Activated CD4-positive, alpha-beta T cell treated with anti-CD3 and anti-CD28 coated beads, Interleukin-2, amount 50 U/mL, for 24 hours (primary cell): ENCODE results near the gene FCRLB.
"Not testable (repeated sequence)": the region's sequence is repeated elsewhere in the genome, so short reads cannot be mapped to it uniquely, and the experiment has no call there.

Source experiments
- DNase-seq, 2 donors: peaks; one replicate each; pipeline ENCODE4 v3.0.0-alpha.2; 2020; ENCODE audit warnings: low read depth in 1 of 2, low spot score in 1 of 2

Gene FCRLB

DNA sequence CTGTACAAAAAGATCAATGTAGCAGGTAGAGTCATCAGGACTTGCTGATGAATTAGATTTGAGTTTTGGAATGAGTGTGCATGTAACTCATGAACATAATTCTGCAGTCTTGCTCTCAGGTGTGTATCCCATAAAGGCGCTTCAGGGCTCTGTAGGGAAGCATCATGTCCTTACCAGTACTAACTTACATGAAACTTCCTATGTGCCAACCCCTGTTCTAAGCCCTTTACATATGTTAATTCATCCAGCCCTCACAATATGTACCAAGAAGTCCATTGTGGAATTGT lies 2.1 kb upstream of the FCRLB start:
- DNase-seq = no peak

DNA sequence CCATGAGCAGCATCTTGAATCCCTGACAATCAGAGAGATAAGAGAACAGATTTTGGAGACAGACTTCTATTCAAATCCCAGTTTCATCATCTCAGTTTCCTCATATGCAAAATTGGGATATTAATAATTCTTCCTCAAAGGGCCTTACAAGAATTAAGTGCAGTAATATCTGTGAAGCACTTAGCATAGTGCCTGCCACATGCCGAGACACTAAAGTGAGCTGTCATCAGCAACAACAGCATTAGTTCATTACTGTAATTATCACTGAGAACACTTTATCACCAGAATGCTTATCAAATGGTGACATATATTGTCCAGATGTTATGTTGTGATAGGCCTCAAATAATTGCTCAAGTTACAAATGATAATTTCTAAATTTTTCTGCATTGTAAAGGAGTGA lies 922 bp upstream of the FCRLB start:
- no peak for DNase-seq

DNA sequence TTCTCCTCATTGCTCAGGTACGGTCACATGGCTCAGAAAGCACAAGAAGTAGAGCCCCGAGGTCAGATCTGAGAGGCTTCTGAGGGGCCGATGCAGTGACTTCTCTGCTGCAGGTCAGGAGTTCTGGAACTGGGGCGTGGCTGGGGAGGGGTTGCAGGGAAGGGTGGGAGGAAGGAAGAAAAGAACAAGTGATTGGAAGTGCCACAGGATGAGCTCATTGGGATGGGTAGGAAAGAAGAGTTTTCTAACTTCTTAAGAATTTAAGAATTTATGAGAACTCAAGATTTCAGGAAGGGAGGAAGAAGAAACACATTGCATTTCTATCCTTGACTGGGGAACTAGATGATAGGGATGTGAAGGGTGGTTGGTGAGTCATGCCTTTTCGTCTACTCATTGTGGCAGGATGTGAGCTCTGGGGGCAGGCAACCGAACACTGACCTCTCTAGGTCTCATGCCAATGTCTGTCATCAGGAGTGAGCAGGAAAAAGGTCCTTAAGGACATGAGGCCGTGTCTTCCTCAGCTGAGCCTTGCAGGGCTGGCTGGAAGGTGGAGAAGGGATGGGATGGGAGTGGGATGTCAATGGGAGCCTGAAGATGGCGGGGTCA lies 497 bp downstream of the FCRLB start:
- no peak for DNase-seq

GRCh38 chr1:161722406-161722805 lies 1.1 kb downstream of the FCRLB start:
- no peak for DNase-seq

DNA sequence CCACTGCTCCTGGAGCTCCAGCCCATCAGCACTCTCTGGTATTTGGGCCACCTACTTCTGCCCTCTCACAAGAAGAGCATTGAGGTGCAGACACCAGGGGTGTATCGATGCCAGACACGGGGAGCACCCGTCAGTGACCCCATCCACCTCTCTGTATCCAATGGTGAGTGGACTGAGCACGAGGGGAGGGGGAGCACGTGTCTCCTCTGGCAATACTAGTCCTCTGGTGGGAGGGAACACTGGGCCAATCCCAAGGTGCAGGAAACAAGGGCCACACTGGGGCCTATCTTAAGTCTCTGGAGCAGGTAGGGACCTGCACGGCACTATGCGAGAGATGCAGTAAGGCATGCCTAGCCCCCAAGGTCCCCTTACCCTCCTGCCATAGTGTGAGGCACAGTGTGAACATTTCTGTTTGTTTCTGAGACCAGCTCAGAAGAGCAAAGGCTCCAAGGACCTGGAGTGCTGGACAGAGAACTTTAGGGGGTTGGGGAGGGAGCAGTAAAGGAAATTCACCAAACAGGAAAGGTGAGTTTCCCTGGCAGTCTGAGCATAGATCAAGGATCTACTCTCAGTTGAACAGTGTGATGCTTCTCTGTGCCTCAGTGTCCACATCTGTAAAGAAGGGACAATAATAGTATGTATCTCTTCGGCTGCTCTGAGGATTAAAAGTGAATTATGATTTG lies 2.3 kb downstream of the FCRLB start:
- DNase-seq = no peak

DNA sequence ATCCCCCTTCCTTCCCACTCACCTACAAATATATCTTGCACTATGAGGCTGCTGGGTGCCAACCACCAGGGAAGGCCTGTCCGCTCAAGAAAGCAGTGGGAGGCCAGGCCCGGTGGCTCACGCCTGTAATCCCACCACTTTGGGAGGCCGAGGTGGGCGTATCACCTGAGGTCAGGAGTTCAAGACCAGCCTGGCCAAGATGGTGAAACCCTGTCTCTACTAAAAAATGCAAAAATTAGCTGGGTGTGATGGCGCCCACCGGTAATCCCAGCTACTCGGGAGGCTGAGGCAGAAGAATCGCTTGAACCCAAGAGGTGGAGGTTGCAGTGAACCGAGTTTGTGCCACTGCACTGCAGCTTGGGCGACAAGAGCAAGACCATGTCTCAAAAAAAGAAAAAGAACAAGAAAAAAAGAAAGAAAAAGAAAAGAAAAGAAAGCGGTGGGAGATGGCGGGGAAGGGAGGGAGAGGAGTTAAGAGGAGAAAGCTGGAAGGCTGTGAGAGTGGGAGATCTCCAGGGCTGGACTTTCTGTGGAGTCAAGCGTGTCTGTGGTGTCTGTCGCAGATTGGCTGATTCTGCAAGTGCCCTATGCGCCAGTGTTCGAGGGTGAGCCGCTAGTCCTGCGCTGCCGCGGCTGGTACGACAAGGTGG lies 4.0 kb downstream of the FCRLB start:
- DNase-seq = not testable (repeated sequence)

DNA sequence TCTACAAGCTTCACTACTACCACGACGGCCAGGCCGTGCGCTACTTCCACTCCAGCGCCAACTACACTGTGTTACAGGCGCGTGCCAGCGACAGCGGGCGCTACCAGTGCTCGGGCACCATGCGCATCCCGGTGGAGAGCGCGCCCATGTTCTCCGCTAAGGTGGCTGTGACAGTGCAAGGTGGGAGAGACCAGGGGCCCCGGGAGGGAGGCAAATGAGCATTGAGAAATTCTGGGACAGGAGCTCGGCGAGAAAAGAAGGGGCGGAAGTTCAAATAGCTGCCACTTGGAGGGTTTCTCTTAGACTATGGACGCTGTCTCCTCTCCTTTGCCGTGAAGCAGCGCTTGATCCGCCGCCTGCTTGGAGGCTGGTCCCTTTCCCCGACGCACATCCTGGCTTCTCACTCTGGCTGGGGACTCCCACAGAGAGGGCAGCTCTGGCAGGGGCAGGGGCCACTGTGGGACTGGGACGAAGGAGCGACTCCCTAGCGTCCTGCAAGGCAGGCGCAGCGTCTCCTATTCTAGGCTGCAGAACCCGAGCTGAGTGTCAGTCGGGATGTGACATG lies 4.6 kb downstream of the FCRLB start:
- peak in 1 of 2 donors; percentile 4 for DNase-seq

DNA sequence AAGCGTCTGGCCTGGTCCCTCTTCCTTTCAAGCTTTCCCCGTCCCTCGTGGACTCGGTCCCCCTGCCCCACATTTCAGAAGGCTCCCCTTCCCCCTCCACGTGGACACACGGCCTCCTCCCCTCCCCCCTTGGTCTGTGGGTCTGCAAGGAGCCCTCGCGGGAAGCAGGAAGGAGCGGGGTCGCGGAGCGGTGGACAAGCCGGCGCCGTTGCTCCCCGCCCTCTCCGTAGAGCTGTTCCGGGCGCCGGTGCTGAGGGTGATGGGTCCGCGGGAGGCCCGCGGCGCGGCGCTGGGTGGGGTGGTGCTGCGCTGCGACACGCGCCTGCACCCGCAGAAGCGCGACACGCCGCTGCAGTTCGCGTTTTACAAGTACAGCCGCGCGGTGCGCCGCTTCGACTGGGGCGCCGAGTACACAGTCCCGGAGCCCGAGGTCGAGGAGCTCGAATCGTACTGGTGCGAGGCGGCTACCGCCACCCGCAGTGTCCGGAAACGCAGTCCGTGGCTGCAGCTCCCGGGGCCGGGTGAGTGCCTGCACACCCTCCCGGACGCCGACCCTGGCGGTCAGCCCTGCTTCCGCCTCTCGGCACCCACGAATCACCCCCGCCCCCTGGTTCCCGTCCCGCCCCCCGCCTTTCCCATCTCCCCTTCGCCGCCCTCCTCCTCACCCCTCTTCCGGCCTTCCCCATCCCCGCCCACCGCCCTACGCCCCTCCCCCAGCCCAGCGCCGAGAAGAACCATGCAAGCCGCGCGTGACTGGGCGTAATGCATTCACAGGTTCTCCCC lies 5.3 kb downstream of the FCRLB start:
- DNase-seq = peak; percentile 24 to 54

GRCh38 chr1:161727256-161727924 lies 6.0 kb downstream of the FCRLB start:
- peak in 1 of 2 donors; percentile 21 for DNase-seq

DNA sequence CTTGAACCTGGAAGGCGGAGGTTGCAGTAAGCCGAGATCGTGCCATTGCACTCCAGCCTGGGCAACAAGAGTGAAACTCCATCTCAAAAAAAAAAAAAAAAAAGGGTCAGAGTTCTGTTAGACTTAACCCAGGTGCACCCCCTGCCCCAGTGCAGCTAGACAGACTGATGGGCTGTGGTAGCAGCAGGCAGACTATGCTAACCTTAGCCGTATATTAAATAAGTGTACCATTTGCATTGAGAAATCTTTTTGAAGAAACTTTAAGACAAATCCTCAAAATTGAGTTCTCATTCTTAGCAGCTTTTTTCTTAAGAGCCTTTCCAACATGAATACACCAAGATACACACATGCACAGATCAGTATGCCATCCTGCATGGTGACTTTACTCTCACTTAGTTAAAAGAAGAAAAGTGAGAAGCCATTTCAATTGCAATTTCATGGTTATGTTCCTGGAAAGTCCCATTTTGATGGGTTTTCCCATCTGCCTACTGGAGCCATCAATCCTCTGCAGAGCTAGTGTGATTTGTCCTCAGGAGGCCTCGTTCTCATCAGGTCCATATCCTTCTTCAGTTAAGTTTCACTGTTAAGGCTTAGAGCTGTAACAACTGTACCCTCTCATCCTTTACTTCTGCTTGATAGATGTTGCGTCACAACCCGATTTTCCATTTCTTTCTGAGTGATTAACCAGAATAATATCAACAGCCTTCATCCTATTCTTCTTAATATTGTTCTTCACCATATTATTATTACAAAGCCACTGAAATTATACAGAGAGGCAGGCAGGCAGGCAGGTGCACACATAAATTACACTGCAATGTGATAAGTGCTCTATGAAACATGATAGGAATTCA lies 7.3 kb downstream of the FCRLB start:
- no peak for DNase-seq

DNA sequence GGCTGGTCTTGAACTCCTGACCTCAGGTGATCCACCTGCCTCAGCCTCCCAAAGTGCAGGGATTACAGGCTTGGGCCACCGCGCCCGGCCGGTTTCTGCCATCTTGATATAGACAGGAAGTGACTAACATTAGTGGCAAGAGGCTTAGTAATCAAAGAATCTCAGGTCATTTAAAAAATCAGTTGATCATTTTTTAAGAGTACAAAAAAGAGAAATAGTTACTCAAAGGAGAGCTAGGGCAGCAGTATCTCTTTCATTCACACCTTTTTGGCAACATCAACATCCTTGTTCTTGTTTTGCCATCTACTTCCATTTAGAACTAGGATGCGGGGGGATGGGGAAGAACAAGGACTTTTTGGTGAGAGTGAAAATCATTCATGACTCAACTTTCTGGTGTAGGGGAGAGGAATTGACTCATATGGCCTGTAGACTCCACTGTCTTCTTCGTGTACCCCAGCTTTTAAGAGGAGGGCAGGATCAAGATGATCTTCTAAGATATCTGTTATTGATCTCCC lies 8.8 kb downstream of the FCRLB start:
- peak in 1 of 2 donors; percentile 38 for DNase-seq

GRCh38 chr1:161731241-161731640 lies 9.9 kb downstream of the FCRLB start:
- DNase-seq = no peak

DNA sequence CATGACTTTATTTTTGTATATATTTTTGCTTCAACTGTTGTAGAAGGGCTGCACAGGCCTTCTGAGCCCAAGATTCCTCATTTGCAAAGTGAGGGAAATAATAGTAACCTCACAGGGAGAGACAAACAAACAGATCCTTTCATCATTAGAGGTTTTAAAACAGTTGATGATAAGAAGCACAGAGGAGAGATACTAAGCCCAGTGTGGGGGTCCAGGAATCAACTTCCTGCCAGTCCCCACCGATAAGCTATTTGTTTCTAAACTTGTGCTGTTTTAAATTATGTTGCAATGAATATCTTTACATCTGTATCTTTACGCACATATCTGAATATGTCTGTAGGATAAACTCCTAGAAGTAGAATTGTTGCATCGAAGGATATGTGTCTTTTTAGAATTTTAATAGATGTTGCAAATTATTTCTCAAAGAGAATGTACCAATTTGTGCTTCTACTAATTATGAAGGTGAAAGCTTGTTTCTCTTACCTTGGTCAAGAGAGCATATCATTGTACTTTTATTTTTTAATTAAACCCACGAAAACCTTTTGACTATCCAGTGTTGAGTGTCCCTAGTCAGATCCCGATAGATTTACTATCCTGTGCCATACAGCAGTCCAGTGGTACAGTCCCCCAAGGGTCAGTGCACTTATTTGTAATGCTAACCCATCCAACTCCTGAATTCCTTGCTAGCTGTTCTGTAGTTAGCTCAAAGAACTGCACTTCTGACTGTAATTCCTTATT lies 10.8 kb downstream of the FCRLB start:
- no peak for DNase-seq

GRCh38 chr1:161733526-161733925 lies 12.2 kb downstream of the FCRLB start:
- DNase-seq = no peak

- DNase-seq = no peak
These were observed 14.5 kb downstream of the FCRLB start for GRCh38 chr1:161735837-161736236.

DNA sequence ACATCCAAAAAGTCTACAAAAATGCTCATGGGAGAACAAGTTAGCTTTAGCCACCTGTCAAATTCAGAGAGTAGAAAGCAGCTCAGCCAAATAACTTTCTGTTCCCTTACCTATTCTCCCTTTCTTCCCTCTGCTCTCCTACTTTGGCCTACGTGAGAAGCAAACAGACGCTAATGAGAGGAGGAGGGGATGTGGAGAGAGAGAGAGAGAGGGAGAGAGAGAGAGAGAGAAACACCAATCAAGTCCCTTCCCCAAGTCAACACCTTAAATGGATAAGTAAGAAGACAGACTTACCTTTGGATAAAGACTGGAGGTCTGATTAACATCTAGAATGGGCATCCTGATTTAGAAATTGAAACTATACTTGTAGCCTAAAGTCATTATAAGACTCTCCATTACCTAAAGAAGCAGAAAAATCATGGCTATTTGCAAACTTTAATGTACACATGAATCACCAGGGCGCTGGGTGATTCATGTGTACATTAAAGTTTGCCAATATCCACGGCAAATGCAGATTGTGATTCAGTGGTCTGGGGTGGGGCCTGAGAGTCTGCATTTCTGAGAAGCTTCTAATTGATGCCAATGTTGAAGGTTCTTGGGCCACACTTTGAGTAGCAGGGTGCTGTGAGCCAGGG lies 15.1 kb downstream of the FCRLB start:
- no peak for DNase-seq

- no peak for DNase-seq
These were observed 16.3 kb downstream of the FCRLB start for GRCh38 chr1:161737625-161738024.

GRCh38 chr1:161738627-161739287 lies 17.4 kb downstream of the FCRLB start:
- DNase-seq = peak in 1 of 2 donors; percentile 11
